VCaP (cell line): ENCODE data around the gene TOM1L2.

Experiments used
- H3K27ac ChIP-seq: fragments of 450-650 bp; 2 replicates; pipeline ENCODE4 v1.5.1; 2017
- TF ChIP-seq, protein P1 (sequence below): fragments of 450-650 bp; conservative IDR thresholded peaks from 2 replicates; pipeline ENCODE4 v1.5.1; 2017; ENCODE audit warnings: mild to moderate bottlenecking, moderate library complexity

TOM1L2 gene

GRCh38 chr17:17801800-17802481 lies 170.3 kb downstream of the TOM1L2 start:
- TF ChIP-seq, protein P1, sequence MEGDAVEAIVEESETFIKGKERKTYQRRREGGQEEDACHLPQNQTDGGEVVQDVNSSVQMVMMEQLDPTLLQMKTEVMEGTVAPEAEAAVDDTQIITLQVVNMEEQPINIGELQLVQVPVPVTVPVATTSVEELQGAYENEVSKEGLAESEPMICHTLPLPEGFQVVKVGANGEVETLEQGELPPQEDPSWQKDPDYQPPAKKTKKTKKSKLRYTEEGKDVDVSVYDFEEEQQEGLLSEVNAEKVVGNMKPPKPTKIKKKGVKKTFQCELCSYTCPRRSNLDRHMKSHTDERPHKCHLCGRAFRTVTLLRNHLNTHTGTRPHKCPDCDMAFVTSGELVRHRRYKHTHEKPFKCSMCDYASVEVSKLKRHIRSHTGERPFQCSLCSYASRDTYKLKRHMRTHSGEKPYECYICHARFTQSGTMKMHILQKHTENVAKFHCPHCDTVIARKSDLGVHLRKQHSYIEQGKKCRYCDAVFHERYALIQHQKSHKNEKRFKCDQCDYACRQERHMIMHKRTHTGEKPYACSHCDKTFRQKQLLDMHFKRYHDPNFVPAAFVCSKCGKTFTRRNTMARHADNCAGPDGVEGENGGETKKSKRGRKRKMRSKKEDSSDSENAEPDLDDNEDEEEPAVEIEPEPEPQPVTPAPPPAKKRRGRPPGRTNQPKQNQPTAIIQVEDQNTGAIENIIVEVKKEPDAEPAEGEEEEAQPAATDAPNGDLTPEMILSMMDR: no peak
- H3K27ac ChIP-seq: no peak overlapping the region

GRCh38 chr17:17800504-17801021 lies 171.6 kb downstream of the TOM1L2 start:
- TF ChIP-seq, protein P1: no peak
- H3K27ac ChIP-seq: no peak overlapping the region

DNA sequence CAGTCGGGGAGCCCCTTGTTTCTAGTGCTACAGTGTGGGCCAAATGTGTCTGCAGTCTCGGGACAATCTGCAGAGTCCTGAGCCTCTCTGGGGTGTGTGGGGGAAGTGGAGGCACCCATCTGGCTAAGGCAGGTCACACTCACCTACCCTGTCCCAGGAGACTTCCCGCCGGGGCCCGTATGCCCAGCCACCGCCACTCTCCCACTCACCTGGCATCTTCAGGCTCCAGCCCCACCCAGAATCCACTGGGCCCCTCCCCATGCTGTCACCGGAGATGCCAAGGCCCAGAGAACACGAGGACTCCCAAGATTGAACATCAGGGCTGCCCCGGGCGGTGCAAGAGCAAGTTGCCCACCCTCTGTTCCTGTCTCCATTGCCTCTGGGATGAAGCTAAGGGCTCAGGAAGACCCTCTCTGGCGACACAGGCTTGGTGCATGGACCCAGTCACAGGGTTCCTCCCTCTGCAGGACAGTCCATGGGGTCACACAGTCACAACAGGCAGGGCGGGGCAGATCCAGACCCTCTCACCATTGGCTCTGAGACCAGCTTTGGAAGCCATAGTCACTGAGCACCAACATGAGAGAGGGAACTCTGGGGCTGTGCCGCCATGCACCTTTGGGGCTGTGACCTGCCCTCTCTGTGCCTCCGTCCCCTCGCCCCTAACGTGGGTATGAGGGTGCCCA lies 173.5 kb downstream of the TOM1L2 start:
- H3K27ac ChIP-seq: no peak overlapping the region
- TF ChIP-seq, protein P1: no peak

GRCh38 chr17:17798010-17798556 lies 174.1 kb downstream of the TOM1L2 start:
- no peak overlapping the region for H3K27ac ChIP-seq
- TF ChIP-seq, protein P1: no peak

DNA sequence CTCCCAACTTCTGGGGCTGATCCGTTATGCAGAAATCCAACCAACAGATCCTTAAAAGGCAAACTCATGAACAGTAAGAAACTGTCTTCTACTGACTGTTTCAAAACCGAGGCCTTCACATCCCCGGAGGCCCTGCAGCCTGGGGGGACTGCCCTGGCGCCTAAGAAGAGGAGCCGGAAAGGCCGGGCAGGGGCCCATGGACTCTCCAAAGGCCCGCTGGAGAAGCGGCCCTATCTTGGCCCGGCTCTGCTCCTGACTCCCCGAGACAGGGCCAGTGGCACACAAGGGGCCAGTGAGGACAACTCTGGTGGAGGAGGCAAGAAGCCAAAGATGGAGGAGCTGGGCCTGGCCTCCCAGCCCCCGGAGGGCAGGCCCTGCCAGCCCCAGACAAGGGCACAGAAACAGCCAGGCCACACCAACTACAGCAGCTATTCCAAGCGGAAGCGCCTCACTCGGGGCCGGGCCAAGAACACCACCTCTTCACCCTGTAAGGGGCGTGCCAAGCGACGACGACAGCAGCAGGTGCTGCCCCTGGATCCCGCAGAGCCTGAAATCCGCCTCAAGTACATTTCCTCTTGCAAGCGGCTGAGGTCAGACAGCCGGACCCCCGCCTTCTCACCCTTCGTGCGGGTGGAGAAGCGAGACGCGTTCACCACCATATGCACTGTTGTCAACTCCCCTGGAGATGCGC lies 174.9 kb downstream of the TOM1L2 start:
- no peak overlapping the region for H3K27ac ChIP-seq
- TF ChIP-seq, protein P1: no peak

GRCh38 chr17:17796787-17797061 lies 175.5 kb downstream of the TOM1L2 start:
- TF ChIP-seq, protein P1: no peak
- no peak overlapping the region for H3K27ac ChIP-seq
